ENCODE results near the gene SPRYD3. TPM values are rescaled to one million over a fixed set of nuclear protein-coding genes. Genes with fewer than 3 reads are reported as not detected.

Gene SPRYD3
- total RNA-seq, 2 experiments from 2014 or later: 32.8 to 35.4 TPM

DNA sequence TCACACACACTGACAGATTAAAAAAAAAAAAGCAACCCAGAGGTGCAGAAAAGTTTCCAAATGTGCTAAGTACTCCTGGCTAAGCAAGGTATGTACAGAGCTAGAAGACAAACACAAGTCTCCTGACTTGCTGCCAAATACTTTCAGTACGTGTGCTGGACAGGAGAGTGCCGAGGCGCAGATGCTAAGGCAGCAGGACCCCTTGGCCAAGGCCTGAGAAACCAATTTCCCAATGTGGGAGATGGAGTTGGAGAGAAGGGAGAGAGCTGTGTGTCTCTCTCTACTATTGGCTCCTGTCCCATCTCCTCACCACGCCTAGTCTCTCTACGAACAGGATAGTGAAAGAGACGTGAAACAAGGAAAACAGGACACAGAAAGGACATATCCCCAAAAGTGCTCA lies 5.3 kb downstream of the SPRYD3 start:
- DNase-seq: no peak
- ChIA-PET POLR2A (no interaction called here), CTCF (interaction anchor here (0.7 to 10.2 kb wide), 3 partner anchors 8 to 1190 kb away, joined by 4 to 122 read pairs (median 8); partner anchors contain the start of gene IGFBP6)
- H3K27me3 Mint-ChIP-seq: no peaks in the 10 kb centered on the region
- no peaks in the 10 kb centered on the region for H3K9me3 Mint-ChIP-seq
- H3K4me3 Mint-ChIP-seq: no peak overlapping the region
- H3K4me1 Mint-ChIP-seq (ENCODE audit: low read depth): peaks cover 18% of the 10 kb centered on the region
- intact Hi-C loops (cut with micrococcal nuclease): no loop called here
- no peak overlapping the region for H3K27ac Mint-ChIP-seq
- peaks cover 27% of the 10 kb centered on the region for H3K36me3 Mint-ChIP-seq

- H3K27ac Mint-ChIP-seq: no peak overlapping the region
- no peak for DNase-seq
- no peaks in the 10 kb centered on the region for H3K9me3 Mint-ChIP-seq
- H3K36me3 Mint-ChIP-seq: peaks cover 23% of the 10 kb centered on the region
- intact Hi-C loops (cut with micrococcal nuclease): no loop called here
- no peaks in the 10 kb centered on the region for H3K27me3 Mint-ChIP-seq
- no peak overlapping the region for H3K4me3 Mint-ChIP-seq
- peaks cover 5% of the 10 kb centered on the region for H3K4me1 Mint-ChIP-seq (ENCODE audit: low read depth)
- ChIA-PET POLR2A (no interaction called here), CTCF (interaction anchor here (1.2 to 11.6 kb wide), 6 partner anchors 10 to 273 kb away, joined by 3 to 348 read pairs (median 4); partner anchors contain the start of genes IGFBP6 and SOAT2)
These were observed 7.3 kb downstream of the SPRYD3 start for GRCh38 chr12:53071591-53072551.

DNA sequence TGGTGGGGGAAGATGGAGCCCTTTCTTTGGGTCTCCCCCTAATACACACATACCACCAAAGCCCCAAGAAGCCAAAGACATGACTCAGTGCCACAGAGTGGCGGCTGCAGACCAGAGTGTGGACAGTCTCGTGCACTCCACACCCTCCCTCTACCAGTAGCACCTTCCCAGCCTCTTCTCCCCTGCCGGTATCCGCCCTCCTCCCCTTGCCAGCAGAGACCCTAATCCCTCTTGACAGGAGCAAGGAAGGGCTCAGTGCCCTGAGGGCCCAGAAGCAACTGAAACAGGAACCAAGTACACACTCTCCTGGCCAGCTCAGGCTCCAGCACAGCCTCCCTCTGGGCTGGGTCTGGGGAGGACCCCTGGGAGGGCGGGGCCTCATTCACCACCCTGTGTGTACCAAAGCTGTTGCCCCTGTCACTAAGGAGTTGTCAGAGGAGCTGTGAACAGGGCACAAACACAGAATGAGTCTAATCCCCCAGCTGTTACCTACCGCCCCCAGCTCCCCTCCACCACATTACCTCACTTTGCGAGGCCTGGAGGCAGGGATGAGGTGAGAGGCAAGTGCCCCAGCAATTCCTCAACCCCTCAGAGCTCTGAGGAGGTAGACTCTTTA lies 8.2 kb downstream of the SPRYD3 start:
- Mint-ChIP-seq H3K4me1 (ENCODE audit: low read depth) (peaks cover 9% of the 10 kb centered on the region), H3K36me3 (peaks cover 19% of the 10 kb centered on the region), H3K27me3 (no peaks in the 10 kb centered on the region), H3K27ac (no peak overlapping the region), H3K9me3 (no peaks in the 10 kb centered on the region), H3K4me3 (no peak overlapping the region)
- intact Hi-C loops (cut with micrococcal nuclease): no loop called here
- no peak for DNase-seq
- ChIA-PET POLR2A (no interaction called here), CTCF (interaction anchor here (1.2 to 11.6 kb wide), 5 partner anchors 15 to 274 kb away, joined by 3 to 348 read pairs (median 4); partner anchors contain the start of genes IGFBP6 and SOAT2)

GRCh38 chr12:53069621-53070410 lies 9.4 kb downstream of the SPRYD3 start:
- intact Hi-C loops (cut with micrococcal nuclease): no loop called here
- DNase-seq: no peak
- H3K4me3 Mint-ChIP-seq: no peak overlapping the region
- H3K27me3 Mint-ChIP-seq: no peaks in the 10 kb centered on the region
- peaks cover 25% of the 10 kb centered on the region for H3K36me3 Mint-ChIP-seq
- H3K27ac Mint-ChIP-seq: no peak overlapping the region
- H3K4me1 Mint-ChIP-seq (ENCODE audit: low read depth): peaks cover 10% of the 10 kb centered on the region
- H3K9me3 Mint-ChIP-seq: no peaks in the 10 kb centered on the region
- CTCF ChIA-PET: interaction anchor here (1.6 to 11.6 kb wide), 2 partner anchors 31 to 275 kb away, joined by 4 to 348 read pairs; partner anchors contain the start of genes IGFBP6 and SOAT2
- POLR2A ChIA-PET: interaction anchor here (2.0 kb wide), 1 partner anchor 9 kb away, joined by 5 read pairs; no protein-coding TSS in a partner anchor

DNA sequence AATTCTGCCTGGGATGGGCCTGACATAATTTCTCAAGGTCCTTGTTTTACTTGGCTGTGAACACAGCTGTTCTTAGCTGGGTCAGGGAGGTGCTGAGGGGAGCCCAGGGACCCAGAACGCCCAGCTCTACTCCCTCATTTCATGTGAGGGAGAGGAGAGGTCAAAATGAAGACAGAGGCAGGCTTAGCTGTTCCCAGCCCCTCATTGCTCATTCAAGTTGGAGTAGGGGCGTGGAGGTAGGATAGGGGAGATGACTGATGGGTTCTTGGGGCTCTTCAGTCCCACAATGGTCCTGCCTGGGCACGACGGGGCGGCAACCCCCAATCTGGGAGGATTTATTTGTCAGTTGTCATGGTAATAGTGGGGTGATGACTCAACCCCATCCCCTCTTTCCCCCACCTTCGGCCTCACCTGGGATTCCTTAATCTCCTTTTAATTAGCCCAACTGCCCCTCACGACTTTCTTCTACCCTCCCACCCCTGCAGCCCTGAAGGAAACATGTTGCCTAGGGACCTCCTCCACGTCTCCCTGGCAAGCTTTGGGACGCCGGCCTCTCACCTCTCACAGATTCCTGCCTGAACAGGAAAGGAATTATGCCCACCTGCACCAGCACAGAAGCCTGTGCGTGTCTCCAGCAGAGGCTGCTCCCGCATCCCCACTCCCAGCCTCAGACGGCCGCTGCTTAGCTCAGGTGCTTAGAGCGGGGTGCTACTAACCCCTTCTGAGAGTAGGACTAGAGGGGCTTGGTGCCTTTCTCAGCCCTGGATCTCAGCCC lies 10.2 kb downstream of the SPRYD3 start:
- POLR2A ChIA-PET: interaction anchor here (2.0 kb wide), 1 partner anchor 10 kb away, joined by 5 read pairs; no protein-coding TSS in a partner anchor
- no peaks in the 10 kb centered on the region for H3K27me3 Mint-ChIP-seq
- no peak overlapping the region for H3K27ac Mint-ChIP-seq

DNA sequence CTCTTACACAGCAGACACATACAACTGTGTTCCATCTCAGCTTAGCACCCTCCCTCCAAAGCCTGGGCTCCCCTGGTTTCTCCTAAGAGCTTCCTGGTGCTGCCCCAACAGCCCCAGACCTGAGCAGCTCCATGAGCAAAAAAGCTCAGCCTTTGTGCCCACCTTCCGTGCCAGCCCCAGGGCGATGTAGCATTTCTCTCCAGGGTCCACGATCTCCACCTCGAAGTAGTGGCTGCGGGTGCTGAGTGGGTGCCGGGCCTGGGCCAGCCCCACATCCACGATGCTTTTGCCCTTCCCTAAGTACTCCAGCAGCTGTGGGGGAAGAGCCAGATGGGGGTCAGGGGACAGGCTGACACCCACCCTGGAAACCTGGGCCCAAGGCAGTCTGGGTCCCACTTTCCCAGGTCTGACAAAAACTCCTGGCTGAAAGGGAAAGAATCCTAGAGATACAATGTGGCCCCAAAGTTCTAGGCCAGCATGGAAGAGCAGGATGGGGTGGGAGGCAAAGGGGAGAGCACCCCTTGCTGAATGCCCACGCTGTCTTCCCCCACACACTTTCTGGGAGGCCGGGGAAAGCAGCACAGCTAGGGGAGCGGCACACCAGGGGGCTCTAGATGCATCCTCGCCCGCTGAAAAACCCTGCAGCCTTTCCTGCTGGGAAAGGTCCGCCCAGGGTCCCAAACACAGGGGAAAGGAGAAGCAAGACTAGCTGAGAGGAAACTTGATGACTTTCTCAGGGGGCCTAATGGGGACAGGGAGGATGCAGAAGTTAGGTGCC lies 11.0 kb downstream of the SPRYD3 start:
- Mint-ChIP-seq H3K36me3 (peaks cover 24% of the 10 kb centered on the region), H3K27ac (no peak overlapping the region), H3K9me3 (no peaks in the 10 kb centered on the region), H3K27me3 (no peaks in the 10 kb centered on the region), H3K4me3 (no peak overlapping the region), H3K4me1 (ENCODE audit: low read depth) (peaks cover 8% of the 10 kb centered on the region)
- ChIA-PET POLR2A (interaction anchor here (2.0 to 4.0 kb wide), 2 partner anchors 11 to 30 kb away, joined by 5 to 30 read pairs; partner anchors contain the start of gene IGFBP6), CTCF (interaction anchor here (5.9 to 11.6 kb wide), 2 partner anchors 10 to 33 kb away, joined by 122 to 348 read pairs; partner anchors contain the start of genes IGFBP6, SOAT2 and SPRYD3)
- intact Hi-C loops (cut with micrococcal nuclease): no loop called here
- no peak for DNase-seq

More for the DNA sequence above, 10.2 kb downstream of the SPRYD3 start:
- DNase-seq: no peak
- Mint-ChIP-seq H3K9me3 (no peaks in the 10 kb centered on the region), H3K4me1 (ENCODE audit: low read depth) (peaks cover 8% of the 10 kb centered on the region), H3K4me3 (no peak overlapping the region), H3K36me3 (peaks cover 24% of the 10 kb centered on the region)
- CTCF ChIA-PET: interaction anchor here (5.9 to 11.6 kb wide), 2 partner anchors 9 to 32 kb away, joined by 122 to 348 read pairs; partner anchors contain the start of genes IGFBP6, SOAT2 and SPRYD3
- intact Hi-C loops (cut with micrococcal nuclease): no loop called here

GRCh38 chr12:53067074-53067992 lies 11.9 kb downstream of the SPRYD3 start:
- H3K36me3 Mint-ChIP-seq: peaks cover 17% of the 10 kb centered on the region
- POLR2A ChIA-PET: interaction anchor here (4.0 kb wide), 1 partner anchor 31 kb away, joined by 30 read pairs; the partner anchor contains the start of gene IGFBP6
- no peak overlapping the region for H3K27ac Mint-ChIP-seq

DNA sequence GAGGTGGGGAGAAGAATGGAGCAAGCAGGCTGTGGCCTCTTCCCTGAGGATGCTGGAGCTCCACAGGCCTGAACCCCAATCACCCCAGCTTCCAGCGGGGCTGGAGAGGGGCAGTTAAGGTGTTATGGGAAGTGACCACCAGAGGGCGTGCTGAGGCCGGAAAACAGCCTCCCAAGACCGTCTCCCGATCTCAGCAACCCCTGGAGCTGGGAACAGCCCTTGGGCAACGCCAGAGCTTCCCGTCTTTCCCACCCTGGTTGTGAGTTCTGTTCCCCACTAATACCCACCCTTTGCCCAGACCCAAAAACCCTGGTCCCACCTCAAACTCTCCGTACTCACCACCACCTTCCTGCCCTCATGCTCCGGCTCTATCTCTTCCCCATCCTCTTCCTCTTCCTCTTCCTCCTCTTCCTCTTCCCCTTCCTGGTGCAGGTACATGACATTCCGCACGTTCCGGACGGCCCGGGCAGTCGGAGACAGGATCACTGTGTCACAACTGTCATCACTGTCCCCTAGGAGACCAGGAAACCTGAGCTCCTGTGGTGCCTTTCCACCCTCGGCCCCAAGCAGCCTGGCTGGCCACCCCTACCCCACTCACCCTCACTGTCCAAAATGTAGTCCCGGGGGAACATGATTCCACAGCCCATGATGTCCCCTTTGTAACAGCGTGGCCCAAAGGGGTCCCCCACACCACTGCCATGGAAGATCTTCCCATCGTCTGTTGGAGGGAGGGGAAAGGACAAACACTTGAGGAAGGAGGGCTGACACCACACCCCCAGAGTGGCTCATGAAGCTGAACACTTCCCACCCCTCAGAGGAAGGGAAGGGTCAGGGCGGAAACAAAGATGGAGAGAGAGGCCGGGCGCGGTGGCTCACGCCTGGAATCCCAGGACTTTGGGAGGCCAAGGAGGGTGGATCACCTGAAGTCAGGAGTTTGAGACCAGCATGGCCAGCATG lies 12.9 kb downstream of the SPRYD3 start:
- Mint-ChIP-seq H3K27me3 (no peaks in the 10 kb centered on the region), H3K36me3 (peaks cover 11% of the 10 kb centered on the region), H3K4me1 (ENCODE audit: low read depth) (peaks cover 8% of the 10 kb centered on the region), H3K4me3 (no peak overlapping the region), H3K9me3 (no peaks in the 10 kb centered on the region), H3K27ac (no peak overlapping the region)
- intact Hi-C loops (cut with micrococcal nuclease): loop anchor here (1.0 kb wide), 2 partner anchors 33 to 124 kb away; no protein-coding TSS in a partner anchor
- peak; percentile 76 for DNase-seq
- CTCF ChIA-PET: interaction anchor here (0.6 to 11.6 kb wide), 46 partner anchors 9 to 590 kb away, joined by 3 to 348 read pairs (median 4); partner anchors contain the start of genes AAAS, CSAD, IGFBP6 and PFDN5
- POLR2A ChIA-PET: interaction anchor here (0.6 to 4.0 kb wide), 4 partner anchors 13 to 148 kb away, joined by 3 to 30 read pairs (median 7); partner anchors contain the start of genes IGFBP6, SOAT2 and SPRYD3

More at GRCh38 chr12:53067074-53067992, 11.9 kb downstream of the SPRYD3 start:
- no peak for DNase-seq
- CTCF ChIA-PET: interaction anchor here (0.9 to 11.6 kb wide), 10 partner anchors 10 to 228 kb away, joined by 4 to 348 read pairs (median 18); partner anchors contain the start of genes IGFBP6, PFDN5, SOAT2 and SPRYD3
- Mint-ChIP-seq H3K27me3 (no peaks in the 10 kb centered on the region), H3K4me1 (ENCODE audit: low read depth) (peaks cover 8% of the 10 kb centered on the region), H3K4me3 (no peak overlapping the region), H3K9me3 (no peaks in the 10 kb centered on the region)
- intact Hi-C loops (cut with micrococcal nuclease): no loop called here
